Loucy (cell line): ENCODE data around the gene E2F7.

ENCODE experiments used
- CTCF ChIP-seq: fragments of 200-600 bp; sonication (generic); conservative IDR thresholded peaks from 2 replicates; pipeline ENCODE4 v1.5.1; 2014; ENCODE audit warnings: mild to moderate bottlenecking, antibody characterized with exemption, low read length
- EZH2phosphoT487 ChIP-seq: fragments of 200-600 bp; IDR thresholded peaks from 2 replicates; pipeline ENCODE4 v1.6.1; 2018; ENCODE audit warnings: antibody characterized with exemption, mild to moderate bottlenecking, moderate library complexity, borderline replicate concordance

- TF ChIP-seq EZH2phosphoT487 (no peak), CTCF (no peak)
Observed at GRCh38 chr12:77045183-77045582, 20.2 kb downstream of the E2F7 start.
